Osteocyte (in vitro differentiated cells): Measurements from ENCODE around the gene KLHL1. TPM values are rescaled to one million over a fixed set of nuclear protein-coding genes. Genes with fewer than 3 reads are reported as not detected.

Experiments
- DNase-seq: peaks from one replicate; pipeline ENCODE4 v3.0.0; 2021; ENCODE audit warnings: mixed read lengths; ENCODE audit not compliant: unreplicated experiment; ENCODE audit errors: extremely low spot score
- H3K27ac Mint-ChIP-seq: one replicate; pipeline ENCODE4 v1.8.0; 2021; ENCODE audit warnings: mild to moderate bottlenecking, mixed read lengths; ENCODE audit not compliant: unreplicated experiment
- H3K27me3 Mint-ChIP-seq: one replicate; pipeline ENCODE4 v1.8.0; 2021; ENCODE audit warnings: mixed read lengths; ENCODE audit not compliant: unreplicated experiment
- H3K36me3 Mint-ChIP-seq: one replicate; pipeline ENCODE4 v1.8.0; 2021; ENCODE audit warnings: mixed read lengths; ENCODE audit not compliant: unreplicated experiment
- H3K4me1 Mint-ChIP-seq: one replicate; pipeline ENCODE4 v1.8.0; 2021; ENCODE audit warnings: mixed read lengths; ENCODE audit not compliant: unreplicated experiment
- H3K4me3 Mint-ChIP-seq: one replicate; pipeline ENCODE4 v1.8.0; 2021; ENCODE audit warnings: mild to moderate bottlenecking, moderate library complexity, mixed read lengths; ENCODE audit not compliant: unreplicated experiment
- H3K9me3 Mint-ChIP-seq: one replicate; pipeline ENCODE4 v1.8.0; 2021; ENCODE audit warnings: mixed read lengths; ENCODE audit not compliant: unreplicated experiment
- total RNA-seq: library from RNA; stranded (reverse); gene quantifications from 2 replicates; pipeline ENCODE4 v1.2.1, GENCODE V29; 2021
- TF ChIP-seq, protein P1 (sequence below): fragments of 200-600 bp; sonication (generic); IDR thresholded peaks from 2 replicates; pipeline ENCODE4 v1.5.0; 2021; ENCODE audit warnings: antibody characterized with exemption, mild to moderate bottlenecking, moderate library complexity

Gene KLHL1
- total RNA-seq, 1 donor from 2014 or later = not detected

GRCh38 chr13:69948016-69948415, 160.2 kb downstream of the KLHL1 start:
- no peaks in the 10 kb centered on the region for H3K4me1 Mint-ChIP-seq
- no peak overlapping the region for H3K27ac Mint-ChIP-seq
- H3K4me3 Mint-ChIP-seq = no peak overlapping the region
- peaks cover 4% of the 10 kb centered on the region for H3K9me3 Mint-ChIP-seq
- no peaks in the 10 kb centered on the region for H3K27me3 Mint-ChIP-seq
- no peaks in the 10 kb centered on the region for H3K36me3 Mint-ChIP-seq
- TF ChIP-seq, protein P1, sequence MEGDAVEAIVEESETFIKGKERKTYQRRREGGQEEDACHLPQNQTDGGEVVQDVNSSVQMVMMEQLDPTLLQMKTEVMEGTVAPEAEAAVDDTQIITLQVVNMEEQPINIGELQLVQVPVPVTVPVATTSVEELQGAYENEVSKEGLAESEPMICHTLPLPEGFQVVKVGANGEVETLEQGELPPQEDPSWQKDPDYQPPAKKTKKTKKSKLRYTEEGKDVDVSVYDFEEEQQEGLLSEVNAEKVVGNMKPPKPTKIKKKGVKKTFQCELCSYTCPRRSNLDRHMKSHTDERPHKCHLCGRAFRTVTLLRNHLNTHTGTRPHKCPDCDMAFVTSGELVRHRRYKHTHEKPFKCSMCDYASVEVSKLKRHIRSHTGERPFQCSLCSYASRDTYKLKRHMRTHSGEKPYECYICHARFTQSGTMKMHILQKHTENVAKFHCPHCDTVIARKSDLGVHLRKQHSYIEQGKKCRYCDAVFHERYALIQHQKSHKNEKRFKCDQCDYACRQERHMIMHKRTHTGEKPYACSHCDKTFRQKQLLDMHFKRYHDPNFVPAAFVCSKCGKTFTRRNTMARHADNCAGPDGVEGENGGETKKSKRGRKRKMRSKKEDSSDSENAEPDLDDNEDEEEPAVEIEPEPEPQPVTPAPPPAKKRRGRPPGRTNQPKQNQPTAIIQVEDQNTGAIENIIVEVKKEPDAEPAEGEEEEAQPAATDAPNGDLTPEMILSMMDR = no peak
- no peak for DNase-seq

- peaks cover 4% of the 10 kb centered on the region for H3K9me3 Mint-ChIP-seq
- H3K4me3 Mint-ChIP-seq = no peak overlapping the region
- H3K27me3 Mint-ChIP-seq = no peaks in the 10 kb centered on the region
- TF ChIP-seq, protein P1 = no peak
- H3K27ac Mint-ChIP-seq = no peak overlapping the region
- no peak for DNase-seq
- H3K36me3 Mint-ChIP-seq = no peaks in the 10 kb centered on the region
- no peaks in the 10 kb centered on the region for H3K4me1 Mint-ChIP-seq
These were observed 160.7 kb downstream of the KLHL1 start for GRCh38 chr13:69947582-69947981.

GRCh38 chr13:69946511-69946910, 161.7 kb downstream of the KLHL1 start:
- Mint-ChIP-seq H3K27me3 (no peaks in the 10 kb centered on the region), H3K9me3 (peaks cover 4% of the 10 kb centered on the region), H3K36me3 (no peaks in the 10 kb centered on the region), H3K4me3 (no peak overlapping the region), H3K27ac (no peak overlapping the region), H3K4me1 (no peaks in the 10 kb centered on the region)
- TF ChIP-seq, protein P1 = no peak
- no peak for DNase-seq

DNA sequence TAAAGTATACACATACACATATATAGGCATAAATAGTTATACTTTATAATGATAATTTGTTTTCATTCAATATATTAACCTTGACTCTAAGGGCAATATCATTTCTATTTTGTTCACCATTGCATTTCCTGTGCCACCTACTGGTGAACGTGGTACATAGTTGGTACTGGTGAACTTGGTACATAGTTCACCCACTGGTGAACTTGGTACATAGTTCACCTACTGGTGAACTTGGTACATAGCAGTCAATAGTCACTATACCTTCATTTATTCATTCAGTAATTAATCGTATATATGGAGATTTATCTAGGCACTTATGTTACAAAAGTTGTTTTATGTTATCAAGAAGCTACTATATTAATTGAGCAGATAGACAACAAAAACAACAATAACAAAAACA, 173.2 kb downstream of the KLHL1 start:
- Mint-ChIP-seq H3K27ac (no peak overlapping the region), H3K4me3 (no peak overlapping the region), H3K27me3 (peaks cover 2% of the 10 kb centered on the region), H3K36me3 (no peaks in the 10 kb centered on the region), H3K4me1 (no peaks in the 10 kb centered on the region), H3K9me3 (no peaks in the 10 kb centered on the region)
- DNase-seq = no peak
- TF ChIP-seq, protein P1 = peak; percentile 22

- no peak for DNase-seq
- TF ChIP-seq, protein P1 = no peak
- no peaks in the 10 kb centered on the region for H3K27me3 Mint-ChIP-seq
- H3K9me3 Mint-ChIP-seq = no peaks in the 10 kb centered on the region
- no peaks in the 10 kb centered on the region for H3K4me1 Mint-ChIP-seq
- no peak overlapping the region for H3K27ac Mint-ChIP-seq
- H3K36me3 Mint-ChIP-seq = no peaks in the 10 kb centered on the region
- no peak overlapping the region for H3K4me3 Mint-ChIP-seq
These were observed 180.0 kb downstream of the KLHL1 start for GRCh38 chr13:69928262-69928661.
